Natural killer cell treated with Interleukin-12 subunit alpha and Interleukin-12 subunit beta and Interleukin-15 and Interleukin-18, amount 100 ng/mL, for 72 hours (primary cell): ENCODE data around the gene CAPS2. TPM values are rescaled to one million over a fixed set of nuclear protein-coding genes. Genes with fewer than 3 reads are reported as not detected.

Experiments
- ATAC-seq, 2 donors: fragments of 150-1000 bp; cut with Tn5 transposase in 1 of 2; sonication (Bioruptor Pico), chemical (Tn5 transposase) in 1 of 2; 2 replicates each; pipeline ENCODE4 v1.10.0; 2021
- DNase-seq: peaks from one replicate; pipeline ENCODE4 v3.0.0; 2022; ENCODE audit warnings: low spot score
- H3K27ac Mint-ChIP-seq, 2 donors: 1 replicate in 1 of 2; 2 replicates in 1 of 2; pipeline ENCODE4 v1.8.0; 2022; ENCODE audit warnings: mixed read lengths in 2 of 2, mild to moderate bottlenecking in 1 of 2, moderate library complexity in 1 of 2
- H3K27me3 Mint-ChIP-seq, 2 donors: 1 replicate in 1 of 2; 2 replicates in 1 of 2; pipeline ENCODE4 v1.8.0; 2022; ENCODE audit warnings: mixed read lengths in 2 of 2
- H3K36me3 Mint-ChIP-seq: one replicate; pipeline ENCODE4 v1.8.0; 2022; ENCODE audit warnings: mixed read lengths
- H3K4me1 Mint-ChIP-seq, 2 donors: 1 replicate in 1 of 2; 2 replicates in 1 of 2; pipeline ENCODE4 v1.8.0; 2022; ENCODE audit warnings: low read depth in 2 of 2, mixed read lengths in 2 of 2, mild to moderate bottlenecking in 1 of 2
- H3K4me3 Mint-ChIP-seq: one replicate; pipeline ENCODE4 v1.8.0; 2022; ENCODE audit warnings: mixed read lengths
- H3K9me3 Mint-ChIP-seq: 2 replicates; pipeline ENCODE4 v1.8.0; 2022; ENCODE audit warnings: mixed read lengths
- total RNA-seq, 2 donors: library from RNA; stranded (reverse); gene quantifications; one replicate each; pipeline ENCODE4 v1.2.3, GENCODE V29; 2022

Gene CAPS2
- total RNA-seq, 2 donors from 2014 or later = 3.8 to 5.3 TPM

- ATAC-seq (no peak), DNase-seq (no peak)
- H3K36me3 Mint-ChIP-seq = no peaks in the 10 kb centered on the region
- H3K9me3 Mint-ChIP-seq = no peaks in the 10 kb centered on the region
- H3K27me3 Mint-ChIP-seq = no peaks in the 10 kb centered on the region
- H3K4me3 Mint-ChIP-seq = no peak overlapping the region
- H3K27ac Mint-ChIP-seq = no peak overlapping the region
- no peaks in the 10 kb centered on the region for H3K4me1 Mint-ChIP-seq
Observed at GRCh38 chr12:75289753-75290152, 40.4 kb downstream of the CAPS2 start.

DNA sequence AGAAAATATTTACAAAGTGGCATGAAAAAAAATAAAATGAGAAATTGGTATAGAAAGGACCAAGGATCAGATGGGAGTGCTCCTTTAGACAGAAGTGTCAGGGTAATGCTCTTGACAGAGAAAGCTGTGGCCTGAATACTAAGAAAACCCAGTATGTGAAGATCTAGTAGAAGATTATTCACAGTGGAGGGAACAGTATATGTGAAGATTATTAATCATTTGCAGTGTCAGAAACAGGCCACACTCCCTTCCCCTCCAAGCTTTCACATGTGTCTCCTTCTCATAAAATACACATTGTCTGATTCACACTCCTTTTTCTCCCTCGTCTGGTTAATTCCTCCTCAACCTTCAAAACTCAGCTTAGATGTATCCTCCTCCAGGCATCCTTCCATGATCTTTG lies 41.3 kb downstream of the CAPS2 start:
- ATAC-seq (no peak), DNase-seq (no peak)
- Mint-ChIP-seq H3K27ac (no peak overlapping the region), H3K27me3 (no peaks in the 10 kb centered on the region), H3K36me3 (no peaks in the 10 kb centered on the region), H3K4me1 (no peaks in the 10 kb centered on the region), H3K4me3 (no peak overlapping the region), H3K9me3 (no peaks in the 10 kb centered on the region)

DNA sequence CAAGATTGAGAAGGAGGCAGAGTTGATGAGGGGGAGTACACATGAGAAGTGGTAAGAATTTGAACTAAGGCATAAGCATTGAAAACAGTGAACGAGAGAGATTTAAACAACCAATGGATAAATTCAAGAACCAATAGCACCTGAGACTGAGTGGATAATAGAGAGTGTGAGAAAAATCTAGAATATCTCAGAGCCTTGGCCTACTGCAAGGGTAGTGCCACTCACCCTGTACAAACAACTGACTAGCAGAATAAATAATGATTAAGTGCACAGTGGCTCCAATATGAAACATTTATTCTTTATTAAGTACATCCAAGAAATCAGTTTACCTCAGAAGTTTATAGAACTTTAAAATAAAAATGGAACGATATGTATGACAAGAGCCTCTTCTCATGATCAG lies 54.4 kb downstream of the CAPS2 start:
- Mint-ChIP-seq H3K9me3 (no peaks in the 10 kb centered on the region), H3K27ac (no peak overlapping the region), H3K4me1 (no peaks in the 10 kb centered on the region), H3K36me3 (no peaks in the 10 kb centered on the region), H3K27me3 (no peaks in the 10 kb centered on the region), H3K4me3 (no peak overlapping the region)
- ATAC-seq = no peak
- DNase-seq = no peak

- DNase-seq = no peak
- Mint-ChIP-seq H3K9me3 (no peaks in the 10 kb centered on the region), H3K27me3 (peaks cover 0 to 11% of the 10 kb centered on the region in 2 donors), H3K36me3 (no peaks in the 10 kb centered on the region), H3K27ac (no peak overlapping the region), H3K4me3 (no peak overlapping the region), H3K4me1 (no peaks in the 10 kb centered on the region)
- ATAC-seq = no peak
Observed at GRCh38 chr12:75271576-75271975, 58.5 kb downstream of the CAPS2 start.

DNA sequence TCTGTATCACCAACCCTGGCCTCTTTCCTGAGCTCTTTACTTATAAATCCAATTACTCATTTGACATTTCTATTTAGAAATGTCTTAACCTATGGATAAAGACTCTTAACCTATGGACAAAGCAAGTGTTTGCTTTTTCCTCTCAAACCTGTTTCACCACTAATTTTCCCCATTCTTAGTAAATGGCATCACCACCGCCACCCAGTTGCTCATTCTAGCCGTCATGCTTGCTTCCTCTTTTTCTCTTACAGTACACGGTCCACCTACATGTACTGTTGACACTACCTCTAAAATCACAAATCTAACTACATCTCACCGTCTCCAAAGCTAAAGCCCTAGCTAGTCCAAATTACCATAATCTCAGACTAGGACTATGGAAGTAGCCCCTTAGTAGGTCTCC lies 60.0 kb downstream of the CAPS2 start:
- peaks cover 5% of the 10 kb centered on the region for H3K9me3 Mint-ChIP-seq
- no peak overlapping the region for H3K4me3 Mint-ChIP-seq

DNA sequence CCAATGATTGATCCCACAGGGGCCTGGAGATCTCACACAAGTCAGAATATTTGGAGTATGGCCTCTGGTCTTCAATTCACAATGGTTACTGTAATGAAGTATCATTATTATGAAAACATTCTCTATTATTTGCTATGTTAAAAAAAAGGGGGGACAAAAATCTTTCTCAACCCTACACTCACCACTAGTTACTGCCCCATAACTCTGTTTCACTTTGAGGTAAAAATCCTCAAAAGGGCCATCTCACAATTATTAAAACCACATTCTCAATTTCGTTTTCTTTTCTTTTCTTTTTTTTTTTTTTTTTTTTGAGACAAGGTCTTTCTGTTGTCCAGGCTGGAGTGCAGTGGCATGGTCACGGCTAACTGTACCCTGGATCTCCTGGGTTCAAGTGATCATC lies 60.9 kb downstream of the CAPS2 start:
- no peak for ATAC-seq
- DNase-seq = no peak
- H3K36me3 Mint-ChIP-seq = no peaks in the 10 kb centered on the region
- peaks cover 0 to 11% of the 10 kb centered on the region in 2 donors for H3K27me3 Mint-ChIP-seq
- H3K4me3 Mint-ChIP-seq = no peak overlapping the region
- H3K9me3 Mint-ChIP-seq = peaks cover 5% of the 10 kb centered on the region
- no peak overlapping the region for H3K27ac Mint-ChIP-seq
- H3K4me1 Mint-ChIP-seq = no peaks in the 10 kb centered on the region

More for the DNA sequence above, 60.0 kb downstream of the CAPS2 start:
- ATAC-seq = no peak
- Mint-ChIP-seq H3K4me1 (no peaks in the 10 kb centered on the region), H3K27me3 (peaks cover 0 to 11% of the 10 kb centered on the region in 2 donors), H3K36me3 (no peaks in the 10 kb centered on the region), H3K27ac (no peak overlapping the region)
- DNase-seq = no peak

GRCh38 chr12:75260316-75260715 lies 69.8 kb downstream of the CAPS2 start:
- no peak for DNase-seq
- Mint-ChIP-seq H3K9me3 (no peaks in the 10 kb centered on the region), H3K4me3 (no peak overlapping the region), H3K36me3 (no peaks in the 10 kb centered on the region), H3K27me3 (no peaks in the 10 kb centered on the region), H3K27ac (no peak overlapping the region), H3K4me1 (no peaks in the 10 kb centered on the region)
- ATAC-seq = no peak

DNA sequence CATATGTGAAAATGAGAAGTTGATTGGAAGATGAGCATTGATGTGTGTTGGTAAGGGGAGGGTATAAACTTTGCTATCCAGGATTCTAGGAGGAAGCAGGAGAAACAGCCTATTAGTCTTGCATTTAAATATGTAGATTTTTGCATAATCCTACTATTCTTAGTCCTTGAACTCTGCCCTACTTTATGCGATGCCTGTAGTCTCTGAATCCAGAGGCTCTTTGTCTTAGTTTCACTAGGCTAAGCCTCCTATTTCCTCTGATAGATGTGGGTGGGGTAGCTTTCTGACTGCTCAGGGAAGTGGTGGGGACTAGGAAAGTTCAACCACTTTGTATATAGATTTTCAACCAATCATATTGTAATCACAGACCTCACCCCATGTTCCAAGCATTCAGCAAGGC lies 71.0 kb downstream of the CAPS2 start:
- H3K4me3 Mint-ChIP-seq = no peak overlapping the region
- ATAC-seq = no peak
- H3K36me3 Mint-ChIP-seq = no peaks in the 10 kb centered on the region
- H3K27me3 Mint-ChIP-seq = no peaks in the 10 kb centered on the region
- no peak for DNase-seq
- H3K4me1 Mint-ChIP-seq = no peaks in the 10 kb centered on the region
- no peak overlapping the region for H3K27ac Mint-ChIP-seq
- H3K9me3 Mint-ChIP-seq = no peaks in the 10 kb centered on the region

DNA sequence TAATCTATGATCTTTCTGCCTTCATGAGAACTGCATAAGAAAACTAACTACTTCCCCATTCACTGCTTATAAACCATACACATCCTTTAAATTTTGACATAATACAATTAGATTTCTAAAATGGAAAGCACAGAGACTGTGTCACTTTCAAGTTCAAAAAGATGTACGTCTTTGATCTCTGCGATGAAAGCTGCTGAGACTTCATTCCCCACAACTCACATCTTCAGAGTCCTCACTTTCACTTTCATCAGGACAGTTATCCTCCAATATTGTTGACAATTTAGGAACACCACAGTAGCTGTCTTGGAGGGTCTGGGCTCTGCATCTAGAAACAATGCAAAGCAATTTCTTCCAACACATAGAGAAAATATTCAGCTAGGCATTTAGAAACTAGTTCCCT lies 72.6 kb downstream of the CAPS2 start:
- DNase-seq (no peak), ATAC-seq (no peak)
- Mint-ChIP-seq H3K4me1 (no peaks in the 10 kb centered on the region), H3K4me3 (no peak overlapping the region), H3K27me3 (no peaks in the 10 kb centered on the region), H3K36me3 (no peaks in the 10 kb centered on the region), H3K9me3 (peaks cover 4% of the 10 kb centered on the region), H3K27ac (no peak overlapping the region)

DNA sequence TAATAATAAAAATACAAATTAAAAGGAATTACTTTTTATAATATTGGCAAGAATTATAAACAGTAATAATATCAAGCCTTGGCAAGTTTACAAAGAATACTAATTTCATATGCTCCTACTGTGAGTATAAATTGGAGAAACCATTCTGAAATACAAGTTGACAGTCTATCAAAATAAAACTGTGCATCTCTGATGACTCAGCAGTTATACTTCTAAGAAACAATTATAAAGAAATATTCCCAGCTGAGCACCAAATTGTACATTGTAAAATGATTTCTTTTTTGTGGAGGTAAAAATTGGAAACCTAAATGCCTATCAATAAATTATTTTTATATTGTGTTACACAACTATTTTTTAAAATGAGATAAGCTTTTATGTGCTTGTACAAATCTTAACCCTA lies 85.0 kb downstream of the CAPS2 start:
- Mint-ChIP-seq H3K36me3 (peaks cover 6% of the 10 kb centered on the region), H3K27me3 (no peaks in the 10 kb centered on the region), H3K4me1 (no peaks in the 10 kb centered on the region), H3K4me3 (no peak overlapping the region), H3K27ac (no peak overlapping the region), H3K9me3 (peaks cover 4% of the 10 kb centered on the region)
- no peak for ATAC-seq
- DNase-seq = no peak

GRCh38 chr12:75239987-75240386 lies 90.1 kb downstream of the CAPS2 start:
- Mint-ChIP-seq H3K4me3 (no peak overlapping the region), H3K4me1 (no peaks in the 10 kb centered on the region), H3K27ac (no peak overlapping the region), H3K36me3 (peaks cover 6% of the 10 kb centered on the region), H3K9me3 (peaks cover 4% of the 10 kb centered on the region), H3K27me3 (no peaks in the 10 kb centered on the region)
- DNase-seq (no peak), ATAC-seq (no peak)

GRCh38 chr12:75236206-75236605 lies 93.9 kb downstream of the CAPS2 start:
- DNase-seq = no peak
- ATAC-seq = no peak
- Mint-ChIP-seq H3K36me3 (peaks cover 6% of the 10 kb centered on the region), H3K27ac (no peak overlapping the region), H3K9me3 (peaks cover 14% of the 10 kb centered on the region), H3K4me1 (no peaks in the 10 kb centered on the region), H3K4me3 (no peak overlapping the region), H3K27me3 (no peaks in the 10 kb centered on the region)

- Mint-ChIP-seq H3K9me3 (peaks cover 9% of the 10 kb centered on the region), H3K4me3 (no peak overlapping the region), H3K36me3 (no peaks in the 10 kb centered on the region), H3K27me3 (no peaks in the 10 kb centered on the region), H3K27ac (no peak overlapping the region), H3K4me1 (no peaks in the 10 kb centered on the region)
- DNase-seq (no peak), ATAC-seq (no peak)
Observed at GRCh38 chr12:75227132-75227531, 103.0 kb downstream of the CAPS2 start.
